HEK293 (cell line): Measurements from ENCODE around the gene ATP4A.

Experiments used
- CTCF ChIA-PET: fragments of 350-600 bp; formaldehyde crosslinking; extraction: SDS; loops from one replicate; lab custom pipeline; 2021; ENCODE audit warnings: antibody characterized with exemption; lab: Yijun Ruan, JAX
- POLR2A ChIA-PET: fragments of 300-600 bp; formaldehyde crosslinking; extraction: SDS; loops from one replicate; lab custom pipeline; 2020; ENCODE audit warnings: antibody characterized with exemption, inconsistent platforms; lab: Yijun Ruan, JAX
- H3K27ac ChIP-seq: fragments of 200-500 bp; sonication (Bioruptor generic); 2 replicates; pipeline ENCODE4 v1.5.1; 2014; ENCODE audit warnings: low read depth, low read length, control low read depth, inconsistent platforms; ENCODE audit errors: extremely low read depth
- H3K36me3 ChIP-seq, 2 experiments: fragments of 200-500 bp in 1 of 2; sonication (Bioruptor generic) in 1 of 2; 1 replicate in 1 of 2; 2 replicates in 1 of 2; pipeline ENCODE4 v1.5.1; 2014 to 2017; ENCODE audit warnings: inconsistent platforms in 2 of 2, low read length in 2 of 2; ENCODE audit not compliant: control insufficient read depth in 2 of 2, insufficient read depth in 1 of 2
- H3K4me1 ChIP-seq: fragments of 200-500 bp; sonication (Bioruptor generic); 2 replicates; pipeline ENCODE4 v1.5.1; 2014; ENCODE audit warnings: mild to moderate bottlenecking, low read length, inconsistent platforms; ENCODE audit not compliant: control insufficient read depth, insufficient read depth
- H3K4me3 ChIP-seq: 2 replicates; pipeline ENCODE4 v1.5.1; 2011; ENCODE audit warnings: low read depth, mild to moderate bottlenecking, control low read depth, low read length, moderate library complexity
- H3K9me3 ChIP-seq: fragments of 200-500 bp; sonication (Bioruptor generic); 2 replicates; pipeline ENCODE4 v1.5.1; 2014; ENCODE audit warnings: low read depth, low read length, inconsistent platforms; ENCODE audit not compliant: control insufficient read depth, insufficient read depth
- AEBP2 ChIP-seq: fragments of 450-650 bp; formaldehyde crosslinking; IDR thresholded peaks from 2 replicates; pipeline ENCODE4 v1.5.1; 2016; ENCODE audit warnings: missing biosample characterization, missing genetic modification characterization, borderline replicate concordance
- ATF2 ChIP-seq: fragments of 450-650 bp; formaldehyde crosslinking; IDR thresholded peaks from 2 replicates; pipeline ENCODE4 v1.5.1; 2016; ENCODE audit warnings: missing biosample characterization, missing genetic modification characterization, low read depth
- GLI4 ChIP-seq: fragments of 450-650 bp; formaldehyde crosslinking; IDR thresholded peaks from 2 replicates; pipeline ENCODE4 v1.5.1; 2016; ENCODE audit warnings: missing biosample characterization, missing genetic modification characterization
- SP7 ChIP-seq: fragments of 450-650 bp; formaldehyde crosslinking; IDR thresholded peaks from 2 replicates; pipeline ENCODE4 v1.5.1; 2016; ENCODE audit warnings: missing biosample characterization, missing genetic modification characterization
- ZBTB21 ChIP-seq: fragments of 450-650 bp; formaldehyde crosslinking; IDR thresholded peaks from 2 replicates; pipeline ENCODE4 v1.5.1; 2017; ENCODE audit warnings: missing biosample characterization, missing genetic modification characterization
- ZBTB48 ChIP-seq: fragments of 450-650 bp; formaldehyde crosslinking; IDR thresholded peaks from 2 replicates; pipeline ENCODE4 v1.5.1; 2016; ENCODE audit warnings: missing biosample characterization, missing genetic modification characterization
- ZBTB6 ChIP-seq: fragments of 450-650 bp; formaldehyde crosslinking; IDR thresholded peaks from 2 replicates; pipeline ENCODE4 v1.5.1; 2017; ENCODE audit warnings: missing biosample characterization, missing genetic modification characterization
- ZBTB7A ChIP-seq: fragments of 450-650 bp; formaldehyde crosslinking; IDR thresholded peaks from 2 replicates; pipeline ENCODE4 v1.5.1; 2016; ENCODE audit warnings: low read depth, missing biosample characterization, missing genetic modification characterization
- ZFP37 ChIP-seq: fragments of 450-650 bp; formaldehyde crosslinking; IDR thresholded peaks from 2 replicates; pipeline ENCODE4 v1.5.1; 2016; ENCODE audit warnings: missing biosample characterization, missing genetic modification characterization
- ZFP41 ChIP-seq: fragments of 450-650 bp; formaldehyde crosslinking; IDR thresholded peaks from 2 replicates; pipeline ENCODE4 v1.5.1; 2016; ENCODE audit warnings: missing biosample characterization, missing genetic modification characterization, borderline replicate concordance
- ZFP69B ChIP-seq: fragments of 450-650 bp; formaldehyde crosslinking; IDR thresholded peaks from 2 replicates; pipeline ENCODE4 v1.5.1; 2016; ENCODE audit warnings: missing biosample characterization, missing genetic modification characterization
- ZNF16 ChIP-seq: fragments of 450-650 bp; formaldehyde crosslinking; IDR thresholded peaks from 2 replicates; pipeline ENCODE4 v1.5.1; 2016; ENCODE audit warnings: low read depth, missing biosample characterization, missing genetic modification characterization
- ZNF280D ChIP-seq: fragments of 450-650 bp; formaldehyde crosslinking; IDR thresholded peaks from 2 replicates; pipeline ENCODE4 v1.5.1; 2016; ENCODE audit warnings: missing biosample characterization, missing genetic modification characterization
- ZNF426 ChIP-seq: fragments of 450-650 bp; formaldehyde crosslinking; IDR thresholded peaks from 2 replicates; pipeline ENCODE4 v1.5.1; 2017; ENCODE audit warnings: missing biosample characterization, missing genetic modification characterization, mild to moderate bottlenecking, inconsistent platforms, moderate library complexity
- ZNF548 ChIP-seq: fragments of 450-650 bp; formaldehyde crosslinking; IDR thresholded peaks from 2 replicates; pipeline ENCODE4 v1.5.1; 2016; ENCODE audit warnings: missing biosample characterization, missing genetic modification characterization
- ZNF561 ChIP-seq: fragments of 450-650 bp; IDR thresholded peaks from 2 replicates; pipeline ENCODE4 v1.5.1; 2018; ENCODE audit warnings: missing biosample characterization, missing genetic modification characterization, borderline replicate concordance
- ZNF600 ChIP-seq: fragments of 450-650 bp; formaldehyde crosslinking; IDR thresholded peaks from 2 replicates; pipeline ENCODE4 v1.5.1; 2016; ENCODE audit warnings: missing biosample characterization, missing genetic modification characterization
- ZNF624 ChIP-seq: fragments of 450-650 bp; formaldehyde crosslinking; IDR thresholded peaks from 2 replicates; pipeline ENCODE4 v1.5.1; 2017; ENCODE audit warnings: missing biosample characterization, missing genetic modification characterization
- ZNF629 ChIP-seq: fragments of 450-650 bp; formaldehyde crosslinking; IDR thresholded peaks from 2 replicates; pipeline ENCODE4 v1.5.1; 2017; ENCODE audit warnings: missing biosample characterization, missing genetic modification characterization
- ZNF830 ChIP-seq: fragments of 450-650 bp; IDR thresholded peaks from 2 replicates; pipeline ENCODE4 v1.5.0; 2018; ENCODE audit warnings: missing biosample characterization, missing genetic modification characterization, low read depth, mild to moderate bottlenecking, moderate library complexity
- ZXDB ChIP-seq: fragments of 450-650 bp; formaldehyde crosslinking; IDR thresholded peaks from 2 replicates; pipeline ENCODE4 v1.5.1; 2016; ENCODE audit warnings: missing biosample characterization, missing genetic modification characterization
- TF ChIP-seq, protein P1 (sequence below): fragments of 450-650 bp; formaldehyde crosslinking; IDR thresholded peaks from 2 replicates; pipeline ENCODE4 v1.5.1; 2017; ENCODE audit warnings: missing biosample characterization, missing genetic modification characterization

The ATP4A gene

DNA sequence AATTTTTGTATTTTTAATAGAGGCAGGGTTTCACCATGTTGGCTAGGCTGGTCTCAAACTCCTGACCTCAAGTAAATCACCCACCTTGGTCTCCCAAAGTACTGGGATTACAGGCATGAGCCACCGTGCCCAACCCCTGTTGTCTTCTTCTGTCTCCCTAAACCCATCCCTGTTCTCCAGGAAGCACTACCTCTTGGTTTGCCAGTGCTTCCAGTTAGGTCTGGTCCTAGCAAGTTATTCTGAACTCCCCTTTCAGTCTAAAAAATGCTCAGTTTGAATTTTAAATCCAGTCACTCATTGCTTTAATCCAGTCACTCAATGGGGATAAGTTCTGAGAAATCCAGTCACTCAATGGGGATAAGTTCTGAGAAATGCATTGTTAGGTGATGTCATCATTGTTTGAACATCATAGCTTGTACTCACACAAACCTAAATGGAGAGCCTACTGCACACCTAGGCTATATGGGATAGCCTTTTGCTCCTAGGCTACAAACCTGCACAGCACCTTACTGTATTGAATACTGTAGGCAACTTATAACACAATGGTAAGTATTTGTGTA is 8.0 kb upstream of the ATP4A start:
- no peaks in the 10 kb centered on the region for H3K4me1 ChIP-seq
- TF ChIP-seq ZFP37 (tag by site-specific recombination) (0 out of 2 replicates have a peak, but pooled peaks have one; percentile 41), ATF2 (peak; percentile 94), ZNF548 (tag by site-specific recombination) (no peak), ZNF629 (tag by site-specific recombination) (peak; percentile 44; the same call in 1 of the 2 replicates), ZBTB21 (tag by site-specific recombination) (peak; percentile 68)
- TF ChIP-seq, all 188 proteins: peak for 4
- Histone ChIP-seq H3K27ac (no peak overlapping the region), H3K4me3 (no peak overlapping the region), H3K9me3 (peaks cover 10% of the 10 kb centered on the region), H3K36me3 (no peaks in the 10 kb centered on the region)
- ChIA-PET POLR2A (no interaction called here), CTCF (interaction anchor here (0.5 to 0.8 kb wide), 4 partner anchors 15 to 248 kb away, joined by 3 to 6 read pairs (median 4); no protein-coding TSS in a partner anchor)

DNA sequence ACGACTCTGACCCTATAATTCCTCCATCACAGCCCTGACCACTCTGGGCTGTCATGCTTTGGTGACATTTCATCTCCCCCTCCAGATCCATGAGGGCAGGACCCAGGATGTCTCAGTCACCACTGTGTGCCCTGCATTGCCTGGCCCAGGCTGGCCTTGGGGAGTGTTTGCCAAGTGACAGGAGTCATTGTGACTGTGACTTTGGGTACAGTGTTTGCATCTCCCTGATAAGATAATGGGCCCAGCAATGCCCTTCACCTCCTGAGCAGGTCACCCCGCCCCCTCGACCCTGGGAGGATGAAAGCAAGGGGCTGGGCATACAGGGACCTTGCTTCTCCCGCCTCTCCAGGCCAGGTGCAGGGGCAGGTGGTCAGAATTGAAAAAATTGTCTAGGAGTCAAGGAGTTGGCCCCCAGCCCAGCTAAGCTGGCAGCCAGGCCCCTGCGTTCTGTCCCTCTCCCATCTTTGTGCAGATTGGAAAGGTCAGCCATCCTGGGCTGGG is 5.9 kb upstream of the ATP4A start:
- POLR2A ChIA-PET: no interaction called here
- Histone ChIP-seq H3K4me3 (no peak overlapping the region), H3K9me3 (no peaks in the 10 kb centered on the region; the same call in none of the 2 replicates), H3K36me3 (no peaks in the 10 kb centered on the region), H3K27ac (no peak overlapping the region), H3K4me1 (no peaks in the 10 kb centered on the region)
- no peak for TF ChIP-seq ZNF280D (tag by site-specific recombination)
- no peak for TF ChIP-seq ZNF426 (tag by site-specific recombination)
- TF ChIP-seq, protein P1, sequence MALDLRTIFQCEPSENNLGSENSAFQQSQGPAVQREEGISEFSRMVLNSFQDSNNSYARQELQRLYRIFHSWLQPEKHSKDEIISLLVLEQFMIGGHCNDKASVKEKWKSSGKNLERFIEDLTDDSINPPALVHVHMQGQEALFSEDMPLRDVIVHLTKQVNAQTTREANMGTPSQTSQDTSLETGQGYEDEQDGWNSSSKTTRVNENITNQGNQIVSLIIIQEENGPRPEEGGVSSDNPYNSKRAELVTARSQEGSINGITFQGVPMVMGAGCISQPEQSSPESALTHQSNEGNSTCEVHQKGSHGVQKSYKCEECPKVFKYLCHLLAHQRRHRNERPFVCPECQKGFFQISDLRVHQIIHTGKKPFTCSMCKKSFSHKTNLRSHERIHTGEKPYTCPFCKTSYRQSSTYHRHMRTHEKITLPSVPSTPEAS (tag by site-specific recombination): no peak
- TF ChIP-seq ZBTB7A (tag by site-specific recombination): no peak
- no peak for TF ChIP-seq ZNF561
- TF ChIP-seq ZNF830: no peak
- CTCF ChIA-PET: no interaction called here

DNA sequence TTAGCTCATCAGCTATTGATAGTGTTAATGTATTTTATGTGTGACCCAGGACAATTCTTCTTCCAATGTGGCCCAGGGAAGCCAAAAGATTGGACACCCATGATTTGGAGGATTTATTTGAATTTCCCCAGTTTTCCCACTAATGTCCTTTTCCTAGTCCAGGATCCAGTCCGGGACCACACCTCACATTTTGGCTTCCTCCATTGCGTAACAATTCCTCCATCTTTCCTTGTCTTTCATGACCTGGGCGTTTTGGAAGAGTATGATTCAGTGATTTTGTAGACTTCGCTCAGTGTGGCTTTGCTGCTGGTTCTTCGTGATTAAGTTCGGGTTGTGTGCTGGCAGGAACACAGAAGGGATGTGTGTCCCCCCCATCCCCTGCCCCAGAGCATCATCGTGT is 3.3 kb upstream of the ATP4A start:
- TF ChIP-seq ZNF16 (tag by site-specific recombination) (no peak), ZBTB48 (tag by site-specific recombination) (no peak), GLI4 (tag by site-specific recombination) (no peak), ZBTB6 (no peak), ZNF600 (tag by site-specific recombination) (no peak), ZFP41 (no peak), ZNF624 (tag by site-specific recombination) (no peak), AEBP2 (tag by site-specific recombination) (no peak), SP7 (tag by site-specific recombination) (no peak), ZXDB (tag by site-specific recombination) (no peak), ZFP69B (tag by site-specific recombination) (no peak)
- POLR2A ChIA-PET: no interaction called here
- H3K4me3 ChIP-seq: no peak overlapping the region
- no peak overlapping the region for H3K27ac ChIP-seq
- H3K9me3 ChIP-seq: no peaks in the 10 kb centered on the region; the same call in none of the 2 replicates
- H3K36me3 ChIP-seq: no peaks in the 10 kb centered on the region
- no peaks in the 10 kb centered on the region for H3K4me1 ChIP-seq
- CTCF ChIA-PET: interaction anchor here (0.5 to 1.2 kb wide), 4 partner anchors 25 to 578 kb away, joined by 3 to 5 read pairs (median 3); no protein-coding TSS in a partner anchor
